ENCODE results near the gene BLOC1S4. TPM values are rescaled to one million over a fixed set of nuclear protein-coding genes. Genes with fewer than 3 reads are reported as not detected.
"Not testable (repeated sequence)": the region's sequence is repeated elsewhere in the genome, so short reads cannot be mapped to it uniquely, and the experiment has no call there.

The BLOC1S4 gene
- total RNA-seq, 1 donor from 2014 or later, result 9.8 TPM

DNA sequence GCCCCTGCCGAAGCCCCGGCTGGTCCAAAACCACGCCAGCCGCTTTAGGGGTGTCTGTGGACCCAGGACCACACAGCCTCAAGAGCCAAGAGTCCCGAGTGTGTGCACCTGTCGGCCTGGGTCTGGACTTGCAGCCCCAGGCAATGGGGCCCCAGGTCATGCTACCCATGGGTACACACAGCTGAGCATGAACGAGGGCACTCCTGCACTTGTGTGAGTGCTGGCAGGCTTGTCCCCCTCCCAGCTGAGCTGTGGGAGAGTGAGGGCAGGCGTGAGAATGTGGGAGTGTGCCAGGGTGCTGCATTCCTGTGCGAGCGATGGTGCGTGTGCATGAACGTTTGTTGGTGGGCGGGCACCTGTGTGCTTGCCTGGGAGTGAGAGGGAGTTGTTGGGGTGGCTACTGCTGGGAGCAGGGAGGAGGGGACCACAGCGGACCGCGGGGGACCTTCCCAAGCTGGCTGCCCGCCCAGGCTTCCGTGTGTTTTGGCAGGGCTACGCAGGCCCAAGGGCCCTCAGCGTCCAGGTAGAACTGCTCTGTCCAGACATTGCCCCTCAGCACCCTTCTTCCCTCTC lies 30.8 kb downstream of the BLOC1S4 start:
- ATAC-seq, result no peak

DNA sequence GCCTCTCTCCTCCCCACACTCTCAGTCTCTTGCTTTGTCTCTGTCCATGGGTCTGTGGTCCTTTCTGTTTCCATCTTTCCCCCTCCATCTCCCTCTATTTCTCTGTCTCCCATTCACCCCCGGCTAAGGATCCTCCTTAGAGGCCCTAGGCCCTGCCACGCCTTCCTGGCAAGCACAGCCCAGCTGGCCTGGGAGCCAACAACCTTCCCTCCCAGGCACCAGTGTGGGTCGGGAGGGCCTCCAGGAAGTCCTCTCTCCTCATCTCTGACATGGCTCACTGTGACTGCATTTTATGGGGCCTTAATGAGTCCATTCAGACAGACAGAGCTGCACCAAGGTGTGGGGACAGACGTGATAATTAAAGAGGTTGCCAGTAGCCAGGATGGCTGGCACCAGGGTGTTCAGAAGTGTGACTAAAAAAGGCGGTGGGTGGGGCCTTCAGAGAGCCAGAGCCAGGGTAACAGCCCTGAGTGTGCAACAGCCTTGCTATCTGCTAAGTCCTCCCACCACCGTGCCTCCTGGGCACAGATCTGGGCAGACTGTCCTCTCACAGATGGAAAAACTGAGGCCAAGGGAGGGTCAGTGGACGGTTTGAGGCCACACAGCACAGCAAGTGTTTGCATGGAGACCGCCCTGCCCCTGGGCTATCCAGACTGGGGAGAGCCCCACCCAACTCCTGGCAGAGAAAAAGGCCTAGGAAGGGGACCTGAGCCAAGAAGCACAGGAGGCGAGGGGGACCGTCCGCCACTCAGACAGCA lies 31.5 kb downstream of the BLOC1S4 start:
- peak; percentile 11 for ATAC-seq

DNA sequence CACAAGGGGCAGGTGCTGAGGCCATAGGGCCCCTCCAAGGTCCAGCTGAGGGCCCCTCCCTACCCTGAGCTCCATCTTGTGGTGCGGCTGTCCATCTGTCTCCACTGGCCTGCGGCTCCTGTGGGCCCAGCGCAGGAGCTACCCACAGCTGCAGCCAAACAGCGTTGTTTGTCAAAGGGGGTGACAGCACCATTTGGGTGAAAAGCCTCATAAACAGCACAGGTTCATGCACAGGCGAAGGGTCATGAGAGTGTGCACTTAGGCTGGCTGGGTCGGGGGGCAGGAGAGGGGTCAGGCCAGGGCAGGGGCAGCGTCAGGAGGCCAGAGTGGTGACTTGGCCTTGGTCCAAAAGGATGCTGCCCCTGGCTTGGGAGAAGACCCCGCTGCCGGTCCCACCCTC lies 32.3 kb downstream of the BLOC1S4 start:
- no peak for ATAC-seq

DNA sequence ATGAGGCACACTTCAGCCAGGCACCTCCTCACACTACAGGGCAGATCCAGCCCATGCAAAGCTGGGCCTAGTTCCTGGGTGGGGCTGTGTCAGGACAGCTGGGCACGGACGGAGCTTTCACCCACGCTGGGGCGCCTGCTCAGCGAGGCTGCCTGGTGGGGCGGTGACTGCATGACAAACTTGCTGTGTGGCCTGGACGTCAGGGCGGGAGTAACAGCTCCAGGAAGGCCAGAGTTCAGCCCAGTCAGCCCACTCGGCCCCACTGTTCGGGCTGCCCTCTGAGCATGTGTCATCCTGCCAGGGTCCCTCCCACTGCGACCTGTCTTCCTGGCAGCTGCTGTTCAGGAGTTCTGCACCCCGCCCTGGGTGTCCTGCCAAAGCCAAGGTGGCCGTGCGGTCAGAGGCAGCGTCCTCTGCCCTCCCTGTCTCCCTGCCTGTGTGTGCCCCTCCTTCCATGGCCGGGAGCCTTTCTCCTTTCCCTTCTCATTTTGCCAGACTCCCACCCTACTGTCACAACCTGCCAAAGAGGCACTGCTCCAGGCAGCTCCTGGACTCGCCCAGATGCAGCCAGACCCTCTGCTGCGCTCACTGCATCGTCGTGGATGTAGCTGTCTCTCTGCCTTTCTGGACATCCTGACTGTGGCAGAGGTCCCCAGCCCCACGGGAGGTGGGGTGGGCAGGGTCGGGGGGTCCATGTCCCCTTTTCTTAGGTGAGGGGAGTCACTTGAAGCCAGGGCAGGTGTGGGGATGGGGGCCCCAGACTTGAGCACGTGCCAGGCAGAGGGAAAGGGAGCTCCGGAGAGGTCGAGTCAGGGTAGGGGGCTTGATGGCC lies 33.6 kb downstream of the BLOC1S4 start:
- peak; percentile 89 for ATAC-seq

DNA sequence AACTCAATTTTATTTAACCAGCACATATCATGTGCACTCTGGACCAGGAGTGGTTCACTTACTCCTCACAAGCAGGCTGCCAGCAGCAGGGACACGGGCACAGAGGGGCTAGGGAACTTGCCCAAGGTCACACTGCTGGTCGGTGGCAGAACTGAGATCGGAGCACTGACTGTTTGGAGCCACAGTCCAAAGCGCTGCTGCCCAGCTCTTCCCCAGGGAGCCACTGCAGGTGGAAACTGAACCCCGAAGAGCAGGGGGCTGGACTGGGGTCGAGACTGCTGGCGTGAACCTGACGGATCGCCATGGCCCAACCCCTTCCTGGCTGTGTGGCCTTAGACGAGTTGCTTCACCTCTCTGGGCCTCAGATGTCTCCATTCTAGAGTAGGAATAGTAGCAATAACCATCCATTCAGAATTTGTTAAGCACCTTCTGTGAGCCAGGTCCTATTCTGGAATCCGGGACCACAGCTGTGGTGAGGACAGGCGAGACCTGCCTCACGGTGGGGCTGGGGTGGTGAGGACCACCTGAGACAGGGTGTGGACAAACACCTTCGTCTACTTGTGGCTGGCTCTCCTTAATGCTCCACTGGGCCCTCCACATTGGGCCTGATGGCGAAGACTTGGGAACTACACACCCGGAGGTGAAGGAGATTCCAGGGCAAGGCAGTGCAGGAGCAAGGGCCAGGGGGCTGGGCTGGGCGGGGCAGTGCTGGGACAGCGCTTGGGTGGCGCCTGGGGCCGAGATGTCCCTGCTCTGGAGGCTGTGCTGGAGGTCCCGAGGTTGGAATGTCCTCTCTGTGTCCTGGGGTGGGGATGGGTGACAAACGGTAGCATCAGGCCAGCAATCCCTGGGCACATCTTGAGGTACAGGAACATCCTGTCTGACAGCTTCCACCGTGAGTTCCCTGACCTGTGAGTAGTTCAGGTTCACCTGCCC lies 34.6 kb downstream of the BLOC1S4 start:
- peak; percentile 74 for ATAC-seq

DNA sequence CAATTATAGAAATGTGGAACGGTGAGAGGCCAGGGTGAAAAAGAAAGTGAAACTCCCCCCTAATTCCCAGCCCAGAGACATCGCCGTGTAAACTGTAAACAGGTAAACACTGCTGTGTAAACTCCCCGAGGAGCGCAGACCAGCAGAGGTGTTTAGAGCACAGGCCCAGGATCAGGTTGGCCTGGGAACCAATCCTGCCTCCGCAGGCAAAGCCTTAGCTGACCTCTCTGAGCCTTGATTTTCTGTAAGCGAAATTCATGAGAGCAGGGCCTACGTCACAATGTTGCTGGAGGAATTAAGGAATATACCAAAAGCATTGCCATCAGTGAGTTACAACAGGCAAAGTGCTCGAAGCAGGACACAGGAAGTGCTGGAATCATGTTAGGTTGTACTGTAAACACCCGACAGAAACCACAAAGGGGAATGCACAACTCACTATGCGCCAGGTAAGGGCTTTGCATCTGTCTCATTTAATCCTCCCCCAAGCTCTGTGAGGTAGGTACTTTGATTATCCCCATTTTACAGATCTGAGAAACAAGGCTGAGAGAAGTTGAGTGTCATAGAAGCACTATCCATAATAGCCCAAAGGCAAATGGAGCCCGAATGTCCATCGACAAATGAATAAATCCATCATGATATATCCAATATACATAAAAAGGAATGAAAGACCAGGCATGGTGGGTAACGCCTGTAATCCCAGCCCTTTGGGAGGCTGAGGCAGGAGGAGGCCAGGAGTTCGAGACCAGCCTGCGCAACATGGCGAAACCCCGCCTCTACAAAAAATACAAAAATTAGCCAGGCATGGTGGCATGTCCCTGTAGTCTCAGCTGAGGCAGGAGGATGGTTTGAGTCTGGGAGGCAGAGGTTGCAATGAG lies 35.9 kb downstream of the BLOC1S4 start:
- no peak for ATAC-seq

DNA sequence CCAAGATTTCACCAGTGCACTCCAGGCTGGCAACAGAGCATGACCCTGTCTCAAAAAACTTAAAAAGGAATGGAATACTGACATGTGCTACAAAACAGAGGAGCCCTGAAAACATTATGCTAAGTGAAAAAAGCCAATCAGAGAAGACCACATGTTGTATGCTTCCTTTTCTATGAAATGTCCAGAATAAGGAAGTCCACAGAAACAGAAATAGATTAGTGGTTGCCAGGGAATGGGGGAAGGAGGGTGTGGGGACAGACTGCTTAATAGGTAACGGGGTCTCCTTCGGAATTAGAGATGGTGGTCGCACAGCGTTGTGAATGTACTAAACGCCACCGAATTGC lies 36.5 kb downstream of the BLOC1S4 start:
- ATAC-seq, result no peak

DNA sequence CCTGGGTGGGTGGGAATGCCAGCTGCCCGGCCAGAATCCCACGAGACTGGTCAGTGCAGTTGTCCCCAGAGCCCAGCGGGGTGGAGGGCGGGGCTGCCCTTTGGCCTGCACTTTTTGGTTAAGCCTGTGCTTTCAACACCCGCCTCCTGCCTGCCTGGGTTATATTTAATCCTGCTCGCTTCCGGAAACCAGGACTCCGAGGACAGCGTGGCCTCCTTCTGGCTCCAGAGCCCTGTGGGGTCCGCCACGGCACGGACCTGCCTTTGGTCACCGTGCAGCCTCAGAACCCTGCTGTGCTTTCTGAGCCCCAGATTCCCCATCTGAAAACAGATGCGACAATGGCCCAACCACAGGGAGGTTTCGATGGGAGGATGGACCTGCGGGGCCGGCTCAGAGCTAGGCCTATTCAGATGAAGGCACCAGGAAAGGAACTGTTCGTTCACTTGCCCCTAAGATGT lies 37.2 kb downstream of the BLOC1S4 start:
- peak; percentile 3 for ATAC-seq

DNA sequence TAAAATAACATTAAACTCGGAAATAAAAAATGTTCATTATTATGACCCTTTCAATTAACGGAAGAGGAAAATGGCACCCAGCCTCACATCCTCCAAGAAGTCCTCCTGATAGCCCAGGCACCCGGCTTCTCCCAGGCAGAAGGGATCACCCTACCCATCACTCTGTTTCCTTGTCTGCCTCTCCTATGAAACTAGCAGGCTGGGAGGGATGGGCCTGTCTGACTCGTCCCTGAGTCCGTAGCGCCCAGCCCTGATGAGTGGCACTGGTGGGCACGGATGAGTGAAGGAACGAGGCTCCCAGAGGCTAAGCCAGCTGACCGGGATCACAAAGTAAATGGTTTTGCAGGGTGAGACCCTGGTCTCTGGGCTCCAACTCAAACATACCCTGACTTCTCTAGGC lies 37.9 kb downstream of the BLOC1S4 start:
- ATAC-seq, result peak; percentile 45

DNA sequence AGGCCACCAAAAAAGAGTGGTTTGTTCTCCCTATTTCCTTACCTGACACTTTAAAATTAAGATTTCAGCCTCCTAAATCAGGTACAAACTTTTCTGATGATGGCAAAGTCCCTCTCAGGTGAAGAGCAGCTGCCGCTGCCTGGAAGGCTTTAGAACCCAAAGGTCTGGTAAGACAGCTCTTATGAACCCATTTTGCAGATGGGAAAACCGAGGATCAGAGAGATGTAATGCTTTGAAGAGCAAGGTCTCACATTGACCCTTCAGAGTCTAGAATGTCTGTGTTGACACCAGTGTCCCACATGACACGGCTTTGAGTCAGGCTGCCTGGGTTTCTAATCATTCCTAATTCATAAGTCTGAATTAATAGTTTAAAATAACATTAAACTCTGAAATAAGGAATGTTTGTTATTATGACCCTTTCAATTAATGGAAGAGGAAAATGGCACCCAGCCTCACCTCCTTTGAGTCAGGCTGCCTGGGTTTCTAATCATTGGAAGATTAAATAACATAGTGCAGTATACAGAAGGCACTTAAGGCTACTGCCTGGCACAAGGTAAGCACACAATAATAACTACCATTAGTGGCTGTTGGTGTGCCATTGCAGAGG lies 38.6 kb downstream of the BLOC1S4 start:
- ATAC-seq, result no peak

DNA sequence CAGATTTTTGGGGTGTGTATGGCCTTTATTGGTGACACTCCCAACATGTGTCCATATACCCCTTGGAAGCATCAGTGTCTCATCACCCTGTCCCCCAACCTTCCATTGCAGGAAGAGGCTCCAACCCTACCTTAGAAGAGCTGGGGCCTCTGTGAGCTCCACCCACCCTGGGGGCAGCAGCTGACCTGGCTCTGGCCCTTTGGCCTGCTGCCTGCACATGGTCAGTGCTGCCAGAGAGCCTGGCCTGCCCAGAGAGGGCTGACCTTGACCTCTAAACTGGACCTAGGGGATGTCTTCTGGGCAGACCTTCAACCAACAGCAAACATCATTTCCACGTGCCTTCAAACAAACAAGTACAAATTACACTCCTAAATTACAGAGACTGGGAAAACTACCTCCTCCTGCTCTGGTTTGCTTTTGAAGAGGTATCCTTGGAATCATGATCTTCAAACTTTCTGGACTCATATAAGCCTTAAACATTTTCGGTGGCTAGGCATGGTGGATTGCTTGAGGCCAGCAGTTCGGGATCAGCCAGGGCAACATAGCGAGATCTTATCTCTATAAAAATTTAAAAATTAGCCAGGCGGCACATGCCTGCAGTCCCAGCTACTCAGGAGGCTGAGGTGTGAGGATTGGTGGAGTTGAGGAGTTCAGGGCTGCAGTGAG lies 39.2 kb downstream of the BLOC1S4 start:
- ATAC-seq, result no peak

DNA sequence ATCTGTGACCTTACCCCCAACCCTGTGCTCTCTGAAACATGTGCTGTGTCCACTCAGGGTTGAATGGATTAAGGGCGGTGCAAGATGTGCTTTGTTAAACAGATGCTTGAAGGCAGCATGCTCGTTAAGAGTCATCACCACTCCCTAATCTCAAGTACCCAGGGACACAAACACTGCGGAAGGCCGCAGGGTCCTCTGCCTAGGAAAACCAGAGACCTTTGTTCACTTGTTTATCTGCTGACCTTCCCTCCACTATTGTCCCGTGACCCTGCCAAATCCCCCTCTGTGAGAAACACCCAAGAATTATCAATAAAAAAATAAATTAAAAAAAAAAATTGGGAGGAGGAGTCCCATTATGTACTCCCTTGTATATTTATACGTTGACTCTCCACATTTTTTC lies 40.4 kb downstream of the BLOC1S4 start:
- not testable (repeated sequence) for ATAC-seq

DNA sequence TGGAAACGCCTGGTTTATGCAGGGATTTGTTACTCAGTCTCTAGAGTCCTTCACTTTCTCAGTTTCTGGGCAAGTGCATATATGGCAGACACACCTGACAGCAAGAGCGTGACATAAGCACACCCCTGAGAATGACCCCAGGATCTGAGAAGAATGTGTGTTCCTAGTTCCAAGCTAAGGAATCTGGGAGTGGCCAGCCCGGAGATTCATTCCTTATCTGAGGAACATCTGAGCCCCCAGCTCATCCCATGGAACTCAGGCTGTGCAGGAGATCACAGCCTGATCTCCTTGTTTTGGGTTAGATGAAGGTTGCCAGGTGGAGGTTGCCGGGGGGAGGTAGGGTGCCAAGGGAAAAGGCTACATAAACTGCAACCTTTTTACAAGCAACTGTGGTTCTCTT lies 42.8 kb downstream of the BLOC1S4 start:
- ATAC-seq, result no peak

DNA sequence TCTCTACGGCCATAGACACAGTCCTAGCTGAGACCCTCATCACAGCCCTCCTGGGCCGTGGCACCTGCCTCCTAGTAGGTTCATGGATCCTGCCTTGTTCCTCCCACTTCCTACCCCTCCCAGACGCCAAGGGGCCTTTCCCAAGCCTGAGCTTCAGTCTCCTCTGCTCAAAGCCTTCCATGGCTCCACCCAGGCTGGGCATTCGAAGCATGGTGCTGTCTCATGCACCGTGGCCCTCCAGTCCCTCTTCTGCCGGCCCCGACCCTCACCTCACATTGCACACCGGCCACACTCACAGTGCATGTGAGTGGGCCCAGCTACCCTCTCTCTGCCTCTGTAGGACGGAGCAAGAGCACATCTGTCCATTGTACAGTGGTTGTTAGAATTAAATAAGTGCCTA lies 44.9 kb downstream of the BLOC1S4 start:
- ATAC-seq, result no peak

DNA sequence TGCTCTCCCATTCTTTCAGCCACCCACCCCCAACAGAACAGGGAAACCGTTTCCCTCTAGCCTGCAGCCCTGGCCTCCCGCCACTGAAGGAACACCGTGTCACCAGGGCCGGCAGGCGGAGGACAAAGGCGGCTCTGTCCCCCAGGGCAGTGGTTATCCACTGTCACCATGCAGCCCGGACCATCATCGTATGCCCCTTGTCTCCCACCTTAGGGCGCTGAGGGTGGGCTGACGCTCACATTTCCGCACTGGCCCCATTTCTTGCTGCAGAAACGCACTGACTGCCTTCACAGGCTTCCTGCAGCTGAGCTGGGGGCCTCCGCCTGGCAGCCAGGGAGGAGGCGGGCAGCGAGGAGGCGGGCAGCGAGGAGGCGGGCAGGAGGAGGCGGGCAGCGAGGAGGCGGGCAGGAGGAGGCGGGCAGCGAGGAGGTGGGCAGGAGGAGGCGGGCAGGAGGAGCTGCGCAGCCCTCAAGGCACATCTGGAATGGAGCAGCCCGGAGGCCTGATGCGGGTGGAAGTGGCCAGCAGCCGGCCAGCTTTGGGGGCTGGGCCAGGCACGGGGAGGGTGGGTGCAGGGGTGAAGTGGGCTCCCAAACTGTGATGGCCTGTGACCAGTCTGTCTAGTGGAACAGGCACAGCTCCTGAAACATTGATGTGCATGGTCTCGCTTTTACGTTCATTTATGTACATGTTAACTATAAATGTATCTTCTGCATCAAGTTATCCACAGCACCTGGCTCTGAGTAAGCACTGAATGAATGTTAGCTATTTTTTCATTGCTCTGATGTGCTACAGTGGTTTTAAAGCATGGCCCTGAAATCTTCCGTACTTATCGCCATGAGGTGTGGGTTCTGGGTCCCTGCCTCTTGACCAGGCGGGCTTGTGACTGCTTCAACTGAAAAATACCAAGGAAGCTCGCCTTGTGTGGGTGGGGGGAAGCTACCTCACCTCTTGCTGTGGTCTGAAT lies 46.0 kb downstream of the BLOC1S4 start:
- ATAC-seq, result no peak

DNA sequence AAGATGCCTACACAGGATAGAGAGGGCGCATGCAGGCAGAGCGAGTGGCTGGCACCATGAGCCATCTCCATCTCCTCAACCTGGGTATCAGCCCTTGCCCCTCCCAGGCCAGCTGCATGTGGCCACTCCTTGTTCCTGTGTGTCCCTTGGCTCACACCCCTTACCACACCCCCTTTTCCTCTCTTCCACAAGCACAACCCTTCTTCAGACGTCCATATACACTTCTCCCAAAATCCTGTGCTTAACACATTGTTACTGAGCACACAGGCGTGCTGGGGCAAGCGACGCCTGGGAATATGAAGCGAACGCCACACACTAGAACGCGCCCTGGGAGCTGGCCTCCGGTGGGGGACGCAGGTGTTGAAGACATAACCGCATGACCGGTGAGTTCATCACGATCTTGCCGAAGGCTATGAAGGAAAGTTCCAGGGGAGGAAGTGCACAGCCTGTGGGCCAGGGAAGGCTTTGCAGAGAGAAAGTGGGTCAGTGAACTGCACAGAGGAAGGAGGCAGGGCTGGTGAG lies 47.4 kb downstream of the BLOC1S4 start:
- ATAC-seq, result peak; percentile 78

DNA sequence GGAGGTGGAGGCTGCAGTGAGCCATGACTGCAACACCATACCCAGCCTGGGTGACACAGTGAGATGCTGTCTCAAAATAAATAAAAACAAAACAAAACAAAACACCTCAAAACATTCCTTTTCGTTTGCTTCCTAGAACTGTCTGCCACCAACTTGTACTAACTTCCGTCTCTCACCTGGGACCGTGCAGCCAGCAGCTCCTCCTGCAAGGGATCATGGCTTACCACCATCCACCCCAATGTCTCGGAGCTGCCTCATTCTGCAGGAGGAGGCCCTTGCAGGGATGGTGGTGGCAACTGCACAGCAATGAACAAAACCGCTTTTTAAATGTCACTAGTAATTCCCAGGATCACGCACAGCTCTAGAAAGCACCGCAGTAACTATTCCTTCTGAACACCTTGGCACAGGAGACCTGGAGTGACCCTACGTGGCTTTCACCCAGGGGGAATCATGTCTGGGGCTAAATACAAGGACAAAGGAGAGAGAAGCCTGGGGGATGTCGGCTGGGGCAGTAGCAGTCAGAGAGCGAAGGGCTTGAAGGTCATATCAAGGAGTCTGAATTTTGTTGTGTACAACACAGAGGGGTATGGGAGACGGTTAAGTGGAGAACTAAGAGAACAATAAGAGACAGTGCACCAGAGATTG lies 49.1 kb downstream of the BLOC1S4 start:
- ATAC-seq, result no peak

DNA sequence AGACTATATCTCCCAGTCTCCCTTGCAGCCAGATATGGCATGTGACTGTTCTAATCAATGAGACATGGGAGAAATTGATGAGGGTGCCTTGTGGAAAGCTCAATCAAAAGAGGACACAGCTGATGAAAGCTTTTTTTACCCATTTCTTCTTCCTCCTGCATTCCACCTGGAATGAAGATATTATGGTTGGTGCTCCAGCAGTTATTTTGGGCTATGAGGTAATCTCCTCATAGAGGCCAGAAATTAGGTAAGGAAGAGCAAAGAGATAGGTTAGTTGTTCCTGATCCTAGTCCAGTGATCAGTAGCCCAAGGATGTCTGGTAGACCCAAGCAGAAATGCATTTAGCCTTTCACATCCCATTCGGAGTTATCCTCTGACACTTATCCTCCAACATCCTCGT lies 49.7 kb downstream of the BLOC1S4 start:
- ATAC-seq, result no peak

All from esophagus mucosa (tissue), 1 donor.